ENCODE measurements around the gene PIK3AP1.
"Not testable (repeated sequence)": the region's sequence is repeated elsewhere in the genome, so short reads cannot be mapped to it uniquely, and the experiment has no call there.

GRCh38 chr10:96698305-96698704 lies 22.0 kb downstream of the PIK3AP1 start:
- TF ChIP-seq, protein P1, sequence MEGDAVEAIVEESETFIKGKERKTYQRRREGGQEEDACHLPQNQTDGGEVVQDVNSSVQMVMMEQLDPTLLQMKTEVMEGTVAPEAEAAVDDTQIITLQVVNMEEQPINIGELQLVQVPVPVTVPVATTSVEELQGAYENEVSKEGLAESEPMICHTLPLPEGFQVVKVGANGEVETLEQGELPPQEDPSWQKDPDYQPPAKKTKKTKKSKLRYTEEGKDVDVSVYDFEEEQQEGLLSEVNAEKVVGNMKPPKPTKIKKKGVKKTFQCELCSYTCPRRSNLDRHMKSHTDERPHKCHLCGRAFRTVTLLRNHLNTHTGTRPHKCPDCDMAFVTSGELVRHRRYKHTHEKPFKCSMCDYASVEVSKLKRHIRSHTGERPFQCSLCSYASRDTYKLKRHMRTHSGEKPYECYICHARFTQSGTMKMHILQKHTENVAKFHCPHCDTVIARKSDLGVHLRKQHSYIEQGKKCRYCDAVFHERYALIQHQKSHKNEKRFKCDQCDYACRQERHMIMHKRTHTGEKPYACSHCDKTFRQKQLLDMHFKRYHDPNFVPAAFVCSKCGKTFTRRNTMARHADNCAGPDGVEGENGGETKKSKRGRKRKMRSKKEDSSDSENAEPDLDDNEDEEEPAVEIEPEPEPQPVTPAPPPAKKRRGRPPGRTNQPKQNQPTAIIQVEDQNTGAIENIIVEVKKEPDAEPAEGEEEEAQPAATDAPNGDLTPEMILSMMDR (IDR thresholded peaks at IDR 0.05; ENCODE audit: low read length): not testable (repeated sequence)
- not testable (repeated sequence) for TF ChIP-seq EZH2 (optimal IDR thresholded peaks at IDR 0.05; ENCODE audit: low read depth, low read length)
